Prostate gland (tissue), 2 donors: ENCODE data around the gene RETREG1. TPM values are rescaled to one million over a fixed set of nuclear protein-coding genes. Genes with fewer than 3 reads are reported as not detected.

Experiments used
- DNase-seq: peaks from one replicate; pipeline ENCODE4 v3.0.0-alpha.2; 2019; ENCODE audit warnings: low spot score
- H3K27ac ChIP-seq, 2 donors: fragments of 200-600 bp; sonication (generic); 2 replicates each; pipeline ENCODE4 v1.5.1; 2017 to 2019
- H3K27me3 ChIP-seq: fragments of 200-600 bp; sonication (generic); replicated peaks from 2 replicates; pipeline ENCODE4 v1.5.1; 2019; ENCODE audit not compliant: insufficient read depth
- H3K36me3 ChIP-seq, 2 donors: fragments of 200-600 bp; sonication (generic); 1 replicate in 1 of 2; 2 replicates in 1 of 2; pipeline versions ENCODE4 v1.5.1 to v1.8.1; 2017 to 2019
- H3K4me1 ChIP-seq: fragments of 200-600 bp; sonication (generic); replicated peaks from 2 replicates; pipeline ENCODE4 v1.5.1; 2019
- H3K4me3 ChIP-seq, 2 donors: fragments of 200-600 bp; sonication (generic); 2 replicates each; pipeline ENCODE4 v1.5.1; 2017 to 2019
- H3K9me3 ChIP-seq: fragments of 200-600 bp; sonication (generic); 2 replicates; pipeline ENCODE4 v1.5.1; 2017
- POLR2A ChIP-seq: fragments of 450-650 bp; IDR thresholded peaks from one replicate; pipeline ENCODE4 v1.6.1; 2016; ENCODE audit warnings: antibody characterized with exemption, mild to moderate bottlenecking
- POLR2AphosphoS5 ChIP-seq: sonication (generic); formaldehyde crosslinking; IDR thresholded peaks from one replicate; pipeline ENCODE4 v1.6.1; 2017; ENCODE audit warnings: antibody characterized with exemption
- WGBS: methylation state at CpG from one replicate; pipeline ENCODE4 v1.1.5; 2018; 5-methylcytosine and 5-hydroxymethylcytosine counted together
- intact Hi-C: fragments of 100-400 bp; cut with DNase I; formaldehyde crosslinking; loops from one replicate; pipeline ENCODE4 v1.14.2; 2022
- total RNA-seq, 2 donors: library from RNA; depleted of rRNA; stranded (reverse); fragments of >200 nt; gene quantifications; one replicate each; pipeline ENCODE4 v1.1.0, GENCODE V29; 2016
- TF ChIP-seq, protein P1 (sequence below), 4 experiments: fragments of 200-600 bp in 2 of 4; fragments of 450-650 bp in 2 of 4; sonication (generic) in 2 of 4; IDR thresholded peaks; 1 replicate in 3 of 4; 2 replicates in 1 of 4; pipeline ENCODE4 v1.5.1; 2016 to 2019; ENCODE audit warnings: antibody characterized with exemption in 4 of 4, mild to moderate bottlenecking in 2 of 4, moderate library complexity in 2 of 4

The RETREG1 gene
- total RNA-seq, 2 donors from 2014 or later = 13.5 to 18.4 TPM

DNA sequence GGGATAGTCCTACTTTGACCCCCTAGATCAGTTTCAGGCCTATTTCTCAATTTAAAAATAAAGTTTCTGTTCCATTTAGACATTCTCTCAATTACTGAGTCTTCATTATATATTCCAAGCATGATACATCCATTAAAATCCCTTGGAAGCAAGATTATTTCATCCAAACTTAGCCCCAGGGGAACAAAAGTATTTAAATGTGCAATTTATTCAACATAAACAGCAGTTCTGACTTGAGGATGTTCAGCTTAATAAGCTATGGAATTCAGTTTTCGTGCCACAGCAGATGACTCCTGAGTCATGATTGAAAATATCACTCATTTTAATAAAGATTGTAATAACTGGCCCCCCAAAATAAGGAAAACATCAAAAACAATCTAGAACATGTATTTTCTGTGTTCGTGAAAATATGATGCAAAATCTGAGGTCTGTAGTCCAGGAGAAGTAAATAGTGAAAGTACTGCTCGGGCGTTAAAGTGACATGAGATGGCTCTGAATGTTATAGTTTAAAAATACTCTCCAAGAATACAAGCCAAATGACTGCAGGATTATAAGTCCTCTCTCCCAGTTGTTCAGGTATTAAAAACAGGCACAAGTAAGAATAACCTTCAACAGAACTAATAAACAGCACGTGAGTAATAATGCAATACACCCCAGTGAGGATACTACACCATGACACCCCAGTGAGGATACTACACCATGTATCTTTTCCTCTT, 67.1 kb downstream of the RETREG1 start:
- no peak overlapping the region for H3K4me3 ChIP-seq
- H3K4me1 ChIP-seq = peaks cover 3% of the 10 kb centered on the region
- 63% methylated on average over 5 of the region's 5 CpGs for WGBS
- TF ChIP-seq POLR2AphosphoS5 (no peak), POLR2A (no peak)
- TF ChIP-seq, protein P1, sequence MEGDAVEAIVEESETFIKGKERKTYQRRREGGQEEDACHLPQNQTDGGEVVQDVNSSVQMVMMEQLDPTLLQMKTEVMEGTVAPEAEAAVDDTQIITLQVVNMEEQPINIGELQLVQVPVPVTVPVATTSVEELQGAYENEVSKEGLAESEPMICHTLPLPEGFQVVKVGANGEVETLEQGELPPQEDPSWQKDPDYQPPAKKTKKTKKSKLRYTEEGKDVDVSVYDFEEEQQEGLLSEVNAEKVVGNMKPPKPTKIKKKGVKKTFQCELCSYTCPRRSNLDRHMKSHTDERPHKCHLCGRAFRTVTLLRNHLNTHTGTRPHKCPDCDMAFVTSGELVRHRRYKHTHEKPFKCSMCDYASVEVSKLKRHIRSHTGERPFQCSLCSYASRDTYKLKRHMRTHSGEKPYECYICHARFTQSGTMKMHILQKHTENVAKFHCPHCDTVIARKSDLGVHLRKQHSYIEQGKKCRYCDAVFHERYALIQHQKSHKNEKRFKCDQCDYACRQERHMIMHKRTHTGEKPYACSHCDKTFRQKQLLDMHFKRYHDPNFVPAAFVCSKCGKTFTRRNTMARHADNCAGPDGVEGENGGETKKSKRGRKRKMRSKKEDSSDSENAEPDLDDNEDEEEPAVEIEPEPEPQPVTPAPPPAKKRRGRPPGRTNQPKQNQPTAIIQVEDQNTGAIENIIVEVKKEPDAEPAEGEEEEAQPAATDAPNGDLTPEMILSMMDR (IDR thresholded peaks at IDR 0.05) = no peak
- peak overlapping the region; percentile 30 to 62 for H3K27ac ChIP-seq
- intact Hi-C loops = loop anchor here (5.0 kb wide), 1 partner anchor 57 kb away; no protein-coding TSS in a partner anchor
- DNase-seq = no peak
- no peaks in the 10 kb centered on the region for H3K9me3 ChIP-seq
- H3K27me3 ChIP-seq = no peaks in the 10 kb centered on the region
- no peaks in the 10 kb centered on the region for H3K36me3 ChIP-seq

GRCh38 chr5:16548812-16549211, 68.0 kb downstream of the RETREG1 start:
- Histone ChIP-seq H3K36me3 (no peaks in the 10 kb centered on the region), H3K27me3 (no peaks in the 10 kb centered on the region), H3K27ac (peak overlapping the region; percentile 30 to 62), H3K4me1 (peaks cover 3% of the 10 kb centered on the region), H3K4me3 (no peak overlapping the region), H3K9me3 (no peaks in the 10 kb centered on the region)
- 77% methylated on average over 3 of the region's 3 CpGs for WGBS
- TF ChIP-seq POLR2AphosphoS5 (no peak), POLR2A (no peak)
- no peak for DNase-seq
- intact Hi-C loops = no loop called here

DNA sequence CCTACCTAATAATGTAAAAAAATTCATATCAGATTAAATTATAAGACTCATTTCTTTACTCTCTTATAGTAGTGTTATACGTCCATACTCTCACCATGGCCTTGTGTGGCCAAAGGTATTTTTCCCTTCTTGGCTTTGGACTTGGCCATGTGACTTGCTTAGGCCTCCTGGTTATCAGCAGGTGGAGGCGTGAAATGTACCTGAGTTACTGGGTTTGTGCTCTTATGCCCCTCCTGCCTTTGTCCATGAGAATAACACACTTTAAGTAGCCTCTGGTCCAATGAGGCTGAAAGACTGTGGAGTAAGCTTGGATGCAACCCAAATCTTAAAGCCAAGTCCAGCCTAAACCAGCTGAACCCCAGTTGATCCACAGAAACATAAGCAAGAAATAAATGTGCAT, 68.7 kb downstream of the RETREG1 start:
- no peaks in the 10 kb centered on the region for H3K36me3 ChIP-seq
- H3K4me1 ChIP-seq = peaks cover 3% of the 10 kb centered on the region
- H3K27me3 ChIP-seq = no peaks in the 10 kb centered on the region
- intact Hi-C loops = no loop called here
- H3K9me3 ChIP-seq = no peaks in the 10 kb centered on the region
- 59% methylated on average over 2 of the region's 2 CpGs for WGBS
- peak overlapping the region; percentile 62 to 72 for H3K27ac ChIP-seq
- TF ChIP-seq POLR2A = no peak
- TF ChIP-seq POLR2AphosphoS5 = no peak
- TF ChIP-seq, protein P1 (IDR thresholded peaks at IDR 0.05) = no peak
- DNase-seq = no peak
- no peak overlapping the region for H3K4me3 ChIP-seq

GRCh38 chr5:16547200-16547842, 69.5 kb downstream of the RETREG1 start:
- intact Hi-C loops = no loop called here
- WGBS = 30% methylated on average over 8 of the region's 8 CpGs
- H3K4me1 ChIP-seq = peaks cover 6% of the 10 kb centered on the region
- no peak overlapping the region for H3K4me3 ChIP-seq
- peak overlapping the region; percentile 72 to 75 for H3K27ac ChIP-seq
- DNase-seq = peak; percentile 75
- no peaks in the 10 kb centered on the region for H3K9me3 ChIP-seq
- no peaks in the 10 kb centered on the region for H3K27me3 ChIP-seq
- no peaks in the 10 kb centered on the region for H3K36me3 ChIP-seq
- TF ChIP-seq POLR2A (no peak), POLR2AphosphoS5 (peak; percentile 92)

GRCh38 chr5:16546732-16547131, 70.1 kb downstream of the RETREG1 start:
- intact Hi-C loops = no loop called here

More at GRCh38 chr5:16546732-16547131, 70.1 kb downstream of the RETREG1 start:
- WGBS = 40% methylated on average over 4 of the region's 4 CpGs
- TF ChIP-seq, protein P1 (IDR thresholded peaks at IDR 0.05) = no peak
- TF ChIP-seq POLR2AphosphoS5 (no peak), POLR2A (no peak)
- H3K4me3 ChIP-seq = no peak overlapping the region
- DNase-seq = no peak
- H3K27me3 ChIP-seq = no peaks in the 10 kb centered on the region
- peak overlapping the region; percentile 72 to 75 for H3K27ac ChIP-seq
- peaks cover 9% of the 10 kb centered on the region for H3K4me1 ChIP-seq
- no peaks in the 10 kb centered on the region for H3K9me3 ChIP-seq
- H3K36me3 ChIP-seq = no peaks in the 10 kb centered on the region
